Left lung (tissue), 10 donors: Measurements from ENCODE around the gene CLNS1A. TPM values are rescaled to one million over a fixed set of nuclear protein-coding genes. Genes with fewer than 3 reads are reported as not detected.

ENCODE experiments used
- ATAC-seq: fragments of 200-7000 bp; cut with Tn5 transposase; one replicate; pipeline ENCODE4 v1.9.1; 2020; ENCODE audit warnings: moderate library complexity
- DNase-seq, 4 donors: peaks; one replicate each; pipeline ENCODE4 v3.0.0-alpha.2; 2013 to 2020
- H3K27ac ChIP-seq, 2 donors: fragments of 200-600 bp; sonication (generic) in 1 of 2; one replicate each; pipeline versions ENCODE4 v1.5.0 to v1.8.0; 2020 to 2021
- H3K27me3 ChIP-seq, 2 donors: fragments of 200-600 bp; sonication (generic) in 1 of 2; one replicate each; pipeline versions ENCODE4 v1.5.0 to v1.8.0; 2020 to 2021
- H3K36me3 ChIP-seq, 2 donors: fragments of 200-600 bp; sonication (generic) in 1 of 2; one replicate each; pipeline versions ENCODE4 v1.5.0 to v1.8.0; 2020 to 2021
- H3K4me1 ChIP-seq, 2 donors: fragments of 200-600 bp; one replicate each; pipeline ENCODE4 v1.8.0; 2021
- H3K4me3 ChIP-seq, 2 donors: fragments of 200-600 bp; sonication (generic) in 1 of 2; one replicate each; pipeline versions ENCODE4 v1.5.0 to v1.8.0; 2020 to 2021; ENCODE audit warnings: mild to moderate bottlenecking in 1 of 2
- H3K9me3 ChIP-seq, 2 donors: fragments of 200-600 bp; sonication (generic) in 1 of 2; one replicate each; pipeline versions ENCODE4 v1.5.0 to v1.8.0; 2020 to 2021
- CTCF ChIP-seq, 2 donors: fragments of 200-600 bp; sonication (generic) in 1 of 2; IDR thresholded peaks; one replicate each; pipeline versions ENCODE4 v1.5.0 to v1.8.0; 2021; ENCODE audit warnings: antibody characterized with exemption in 2 of 2
- intact Hi-C, 2 donors: fragments of 100-400 bp; cut with DNase I; formaldehyde crosslinking; loops; one replicate each; pipeline versions ENCODE4 v1.11.2 to v1.14.2; 2022
- polyA plus RNA-seq, 6 donors: library from polyadenylated mRNA; unstranded; fragments of 120-200 nt; gene quantifications; one replicate each; pipeline ENCODE4 v1.2.1, GENCODE V29; 2013; ENCODE audit not compliant: insufficient read length in 6 of 6
- total RNA-seq, 2 donors: library from RNA; stranded (reverse); fragmentation: NEBNext Ultra II Directional; extraction: Animal tissue kit (Norgen Biotek cat#: 25700); gene quantifications; one replicate each; pipeline ENCODE4 v1.2.1, GENCODE V29; 2021
- donor health status: DM: no; HTN: yes; CAD: no.
- donor health status: DM: no; HTN: no; CAD: no.

CLNS1A gene
- total and polyA plus RNA-seq, 8 donors: 61.1 to 202 (median 185) TPM

- H3K36me3 ChIP-seq: peaks cover 0 to 95% of the 10 kb centered on the region in 2 donors
- H3K4me3 ChIP-seq: no peak overlapping the region
- no peaks in the 10 kb centered on the region for H3K4me1 ChIP-seq
- intact Hi-C loops: no loop called here
- peak; percentile 51 to 60 for TF ChIP-seq CTCF (IDR thresholded peaks at IDR 0.05)
- no peaks in the 10 kb centered on the region for H3K9me3 ChIP-seq
- ATAC-seq: peak; percentile 60
- peak in 2 of 4 donors; percentile 18 to 32 for DNase-seq
- no peak overlapping the region for H3K27ac ChIP-seq
- no peaks in the 10 kb centered on the region for H3K27me3 ChIP-seq
These were observed 17.9 kb downstream of the CLNS1A start for GRCh38 chr11:77619576-77620198.

- no peak for ATAC-seq
These were observed 19.7 kb downstream of the CLNS1A start for GRCh38 chr11:77617892-77618291.

GRCh38 chr11:77611921-77612320, 25.7 kb downstream of the CLNS1A start:
- no peaks in the 10 kb centered on the region for H3K9me3 ChIP-seq
- TF ChIP-seq CTCF (IDR thresholded peaks at IDR 0.05): no peak
- no peak for ATAC-seq
- peaks cover 0 to 74% of the 10 kb centered on the region in 2 donors for H3K36me3 ChIP-seq
- H3K4me3 ChIP-seq: no peak overlapping the region
- no peak overlapping the region for H3K27ac ChIP-seq
- intact Hi-C loops: no loop called here
- no peaks in the 10 kb centered on the region for H3K27me3 ChIP-seq
- DNase-seq: no peak
- H3K4me1 ChIP-seq: no peaks in the 10 kb centered on the region

More at GRCh38 chr11:77617892-77618291, 19.7 kb downstream of the CLNS1A start:
- Histone ChIP-seq H3K4me3 (no peak overlapping the region), H3K4me1 (no peaks in the 10 kb centered on the region), H3K27ac (no peak overlapping the region), H3K36me3 (peaks cover 0 to 91% of the 10 kb centered on the region in 2 donors), H3K27me3 (no peaks in the 10 kb centered on the region), H3K9me3 (no peaks in the 10 kb centered on the region)
- TF ChIP-seq CTCF (IDR thresholded peaks at IDR 0.05): no peak
- no peak for DNase-seq
- intact Hi-C loops: no loop called here

- no peaks in the 10 kb centered on the region for H3K9me3 ChIP-seq
- intact Hi-C loops: no loop called here
- no peak overlapping the region for H3K27ac ChIP-seq
- H3K36me3 ChIP-seq: peaks cover 0 to 68% of the 10 kb centered on the region in 2 donors
- no peaks in the 10 kb centered on the region for H3K27me3 ChIP-seq
- ATAC-seq (no peak), DNase-seq (no peak)
- no peak overlapping the region for H3K4me3 ChIP-seq
- no peak for TF ChIP-seq CTCF (IDR thresholded peaks at IDR 0.05)
- H3K4me1 ChIP-seq: no peaks in the 10 kb centered on the region
These were observed 28.4 kb downstream of the CLNS1A start for GRCh38 chr11:77609234-77609633.

- H3K36me3 ChIP-seq: peaks cover 0 to 39% of the 10 kb centered on the region in 2 donors
- H3K4me3 ChIP-seq: no peak overlapping the region
- H3K27ac ChIP-seq: no peak overlapping the region
- no peaks in the 10 kb centered on the region for H3K9me3 ChIP-seq
- intact Hi-C loops: no loop called here
- DNase-seq: no peak
- H3K27me3 ChIP-seq: no peaks in the 10 kb centered on the region
- H3K4me1 ChIP-seq: no peaks in the 10 kb centered on the region
- TF ChIP-seq CTCF (IDR thresholded peaks at IDR 0.05): no peak
- ATAC-seq: no peak
These were observed 33.3 kb downstream of the CLNS1A start for GRCh38 chr11:77604281-77604680.
